Stimulated activated naive B cell treated with anti-CD40 and anti-IgM and Interleukin-4, amounts not matched to agents 10 μg/mL and 1 μg/mL and 100 μg/mL, for 72 hours (primary cell): ENCODE results near the gene MME.

Source experiments
- ATAC-seq, 2 donors: fragments of 150-1000 bp; cut with Tn5 transposase; replicated peaks; 2 replicates each; pipeline ENCODE4 v1.10.0; 2021; ENCODE audit warnings: moderate library complexity in 1 of 2
- DNase-seq: peaks from one replicate; pipeline ENCODE4 v3.0.0; 2021
- H3K27ac Mint-ChIP-seq: one replicate; pipeline ENCODE4 v1.8.0; 2022; ENCODE audit warnings: mild to moderate bottlenecking, mixed read lengths
- H3K27me3 Mint-ChIP-seq, 2 donors: one replicate each; pipeline ENCODE4 v1.8.0; 2022; ENCODE audit warnings: mixed read lengths in 2 of 2
- H3K36me3 Mint-ChIP-seq, 2 donors: one replicate each; pipeline ENCODE4 v1.8.0; 2022; ENCODE audit warnings: mixed read lengths in 2 of 2, mild to moderate bottlenecking in 1 of 2
- H3K4me1 Mint-ChIP-seq, 2 donors: one replicate each; pipeline ENCODE4 v1.8.0; 2022; ENCODE audit warnings: mixed read lengths in 2 of 2, mild to moderate bottlenecking in 1 of 2
- H3K4me3 Mint-ChIP-seq, 2 donors: one replicate each; pipeline ENCODE4 v1.8.0; 2022; ENCODE audit warnings: mild to moderate bottlenecking in 2 of 2, mixed read lengths in 2 of 2, moderate library complexity in 1 of 2
- H3K9me3 Mint-ChIP-seq, 2 donors: one replicate each; pipeline ENCODE4 v1.8.0; 2022; ENCODE audit warnings: mixed read lengths in 2 of 2, mild to moderate bottlenecking in 1 of 2

Gene MME

DNA sequence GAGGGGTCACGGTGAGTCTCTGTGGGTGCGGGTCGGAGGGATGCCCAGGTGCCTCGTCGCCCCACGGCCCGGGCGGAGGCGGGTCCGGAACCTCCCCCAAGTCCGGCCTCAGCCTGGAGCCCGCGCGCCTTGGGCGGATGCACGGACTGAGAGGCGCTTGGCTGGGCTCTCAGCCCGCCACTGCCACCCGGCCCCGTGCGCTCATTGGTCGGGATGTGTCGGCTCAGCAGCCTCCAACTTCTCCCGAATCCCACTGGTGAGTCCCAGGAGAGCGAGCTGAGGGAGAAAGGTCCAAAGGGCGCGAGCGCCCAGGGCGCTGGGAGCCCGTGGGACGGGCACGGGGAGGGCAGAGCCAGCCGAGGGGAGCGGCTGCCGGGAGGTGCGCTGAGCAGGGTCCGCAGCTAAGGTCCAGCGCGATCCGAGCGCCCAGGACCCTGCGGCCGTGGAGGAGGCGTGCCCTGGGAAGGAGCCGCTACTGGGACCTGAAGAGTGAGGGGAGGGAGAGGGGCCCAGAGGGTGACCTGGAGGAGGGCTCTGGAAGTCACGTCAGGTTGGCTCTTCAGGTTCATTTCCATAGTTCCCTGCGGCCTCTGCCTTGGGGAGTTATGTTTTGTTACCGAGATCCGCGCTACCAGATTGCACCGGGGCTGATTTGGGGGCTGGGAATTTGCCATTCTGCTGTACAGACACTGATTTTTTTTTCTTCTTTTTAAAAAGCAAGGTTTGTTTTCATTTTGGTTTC is at the start of gene MME:
TSS of gene MME (plus strand) at position 574 of the 742 bp plus-strand sequence. CDS start 3,849 bp downstream, outside the sequence.
- Mint-ChIP-seq H3K36me3 (no peaks in the 10 kb centered on the region), H3K4me1 (peaks cover 6 to 28% of the 10 kb centered on the region in 2 donors), H3K27ac (no peak within 1 kb of the TSS), H3K27me3 (peaks cover 7 to 23% of the 10 kb centered on the region in 2 donors), H3K9me3 (peaks cover 4 to 9% of the 10 kb centered on the region in 2 donors), H3K4me3 (peak within 1 kb of the TSS; percentile 86 to 87)
- DNase-seq (peak; percentile 5), ATAC-seq (peak; percentile 81 to 82)

DNA sequence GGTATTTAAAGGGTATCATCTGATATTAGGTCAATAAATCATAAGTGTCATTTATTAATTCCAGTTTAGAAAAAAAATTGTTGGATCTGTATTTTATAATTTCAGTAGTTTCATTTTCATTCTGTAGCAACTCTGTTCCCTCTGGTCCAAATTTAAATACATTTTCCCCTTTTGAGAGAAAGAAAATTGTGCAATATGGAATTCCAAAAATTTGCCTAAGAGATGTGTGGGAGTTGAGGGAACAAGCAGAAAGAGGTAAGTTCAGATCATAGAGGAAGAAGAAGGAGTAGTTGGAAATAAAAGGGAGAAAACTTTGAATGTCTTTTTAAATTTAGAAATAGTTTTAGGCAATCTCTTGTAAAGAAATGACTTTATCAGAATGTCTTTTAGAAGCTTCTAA is 48.9 kb upstream of the MME start:
- no peaks in the 10 kb centered on the region for H3K27me3 Mint-ChIP-seq
- no peak overlapping the region for H3K4me3 Mint-ChIP-seq
- no peaks in the 10 kb centered on the region for H3K36me3 Mint-ChIP-seq
- no peaks in the 10 kb centered on the region for H3K4me1 Mint-ChIP-seq
- no peak for ATAC-seq
- no peak for DNase-seq
- H3K9me3 Mint-ChIP-seq: peaks cover 0 to 4% of the 10 kb centered on the region in 2 donors
- H3K27ac Mint-ChIP-seq: no peak overlapping the region

DNA sequence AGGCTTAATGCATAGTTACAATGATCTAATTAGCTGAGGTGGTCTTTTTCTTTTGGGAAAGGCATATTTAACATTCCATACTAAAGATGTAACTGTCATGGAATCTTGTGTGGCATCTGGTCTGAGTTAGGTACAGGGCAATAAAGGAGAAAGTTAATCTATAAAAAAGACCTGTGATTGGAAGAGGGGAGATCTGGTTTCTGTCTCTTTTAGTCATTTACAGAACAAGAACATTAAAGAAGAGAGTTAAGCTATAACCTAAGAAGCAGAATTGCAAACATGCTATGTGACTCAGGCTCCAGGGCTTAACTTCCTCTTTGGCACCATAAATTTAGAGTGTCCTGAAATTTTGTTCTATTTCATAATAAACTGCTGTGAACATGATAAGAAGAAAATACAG is 47.2 kb upstream of the MME start:
- no peak for DNase-seq
- no peak for ATAC-seq
- H3K4me3 Mint-ChIP-seq: no peak overlapping the region
- H3K9me3 Mint-ChIP-seq: peaks cover 0 to 4% of the 10 kb centered on the region in 2 donors
- no peaks in the 10 kb centered on the region for H3K36me3 Mint-ChIP-seq
- H3K4me1 Mint-ChIP-seq: no peaks in the 10 kb centered on the region
- H3K27me3 Mint-ChIP-seq: no peaks in the 10 kb centered on the region
- no peak overlapping the region for H3K27ac Mint-ChIP-seq

DNA sequence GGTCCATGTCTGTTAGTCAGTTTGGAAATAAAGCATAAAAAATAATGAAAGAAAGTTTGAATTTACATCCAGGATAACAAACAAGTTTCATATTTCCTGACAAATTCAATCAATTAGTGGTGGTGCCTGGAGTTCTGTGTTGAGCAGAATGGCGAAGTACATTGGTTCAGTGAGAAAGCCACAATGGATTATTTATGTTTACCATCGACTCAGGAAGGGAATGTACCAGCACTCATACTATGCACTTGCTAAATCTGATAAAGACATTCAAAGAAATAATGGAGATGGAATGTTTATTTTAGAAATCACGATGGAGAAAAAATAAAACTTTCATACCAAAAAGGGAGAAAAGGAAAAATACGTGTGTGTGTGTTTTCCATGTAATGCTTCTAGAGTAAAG is 45.3 kb upstream of the MME start:
- no peaks in the 10 kb centered on the region for H3K36me3 Mint-ChIP-seq

DNA sequence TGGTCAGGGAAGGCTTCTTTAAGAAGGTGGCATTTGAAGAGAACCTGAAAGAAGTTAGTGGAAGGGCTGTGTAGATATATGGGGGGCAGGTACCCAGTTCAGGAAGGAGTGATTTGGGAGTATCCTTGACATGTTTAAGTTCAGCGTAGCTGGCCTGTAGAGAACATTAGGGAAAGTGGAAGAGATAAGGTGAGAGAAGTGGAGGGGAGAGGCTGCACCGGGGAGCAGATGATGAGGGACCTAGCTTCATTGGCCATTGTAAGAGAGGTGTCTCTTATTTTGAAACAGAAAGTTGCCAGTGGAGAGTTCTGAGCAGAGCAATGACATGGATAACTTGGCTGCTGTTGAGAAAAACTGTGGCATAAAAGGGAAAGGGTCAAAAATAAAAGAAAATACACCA is 44.6 kb upstream of the MME start:
- no peak overlapping the region for H3K4me3 Mint-ChIP-seq
- H3K36me3 Mint-ChIP-seq: no peaks in the 10 kb centered on the region
- no peak overlapping the region for H3K27ac Mint-ChIP-seq
- DNase-seq (no peak), ATAC-seq (no peak)
- no peaks in the 10 kb centered on the region for H3K9me3 Mint-ChIP-seq
- H3K27me3 Mint-ChIP-seq: no peaks in the 10 kb centered on the region
- H3K4me1 Mint-ChIP-seq: no peaks in the 10 kb centered on the region

More for the DNA sequence above, 45.3 kb upstream of the MME start:
- no peaks in the 10 kb centered on the region for H3K27me3 Mint-ChIP-seq
- no peak overlapping the region for H3K27ac Mint-ChIP-seq
- no peaks in the 10 kb centered on the region for H3K4me1 Mint-ChIP-seq
- DNase-seq (no peak), ATAC-seq (no peak)
- no peak overlapping the region for H3K4me3 Mint-ChIP-seq
- H3K9me3 Mint-ChIP-seq: no peaks in the 10 kb centered on the region

DNA sequence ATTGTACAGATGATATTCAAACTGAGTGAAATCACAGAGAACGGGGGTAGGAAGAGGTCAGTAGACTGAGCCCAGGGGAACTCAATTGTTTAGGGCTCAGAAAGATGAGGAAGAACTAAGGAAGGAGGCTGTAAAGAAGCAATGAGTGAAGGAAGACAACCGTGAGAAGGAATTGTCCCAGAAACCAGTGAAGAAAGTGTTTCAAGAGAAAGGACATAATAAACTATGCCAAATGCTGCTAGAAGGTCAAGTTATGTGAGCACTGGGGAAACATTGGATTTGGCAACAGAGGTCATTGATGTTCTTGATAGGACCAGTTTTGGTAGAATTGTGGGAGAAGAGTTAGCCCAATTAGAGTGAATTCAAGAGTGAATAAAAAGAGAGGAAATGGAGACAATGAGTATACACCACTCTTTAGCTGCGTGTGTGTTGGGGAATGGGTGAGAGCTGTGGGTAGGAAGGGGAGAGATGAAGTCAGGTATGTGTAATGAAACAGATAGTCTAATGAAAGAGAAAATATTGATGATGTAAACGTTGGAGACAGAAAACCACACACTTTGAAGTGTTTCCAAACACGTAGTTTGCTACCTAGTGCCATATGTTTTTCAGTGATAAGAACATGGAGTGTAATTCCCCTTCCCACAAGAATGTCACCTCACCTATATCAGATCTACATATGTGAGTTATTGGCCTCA is 42.5 kb upstream of the MME start:
- no peak overlapping the region for H3K27ac Mint-ChIP-seq
- H3K4me1 Mint-ChIP-seq: no peaks in the 10 kb centered on the region
- no peak for ATAC-seq

DNA sequence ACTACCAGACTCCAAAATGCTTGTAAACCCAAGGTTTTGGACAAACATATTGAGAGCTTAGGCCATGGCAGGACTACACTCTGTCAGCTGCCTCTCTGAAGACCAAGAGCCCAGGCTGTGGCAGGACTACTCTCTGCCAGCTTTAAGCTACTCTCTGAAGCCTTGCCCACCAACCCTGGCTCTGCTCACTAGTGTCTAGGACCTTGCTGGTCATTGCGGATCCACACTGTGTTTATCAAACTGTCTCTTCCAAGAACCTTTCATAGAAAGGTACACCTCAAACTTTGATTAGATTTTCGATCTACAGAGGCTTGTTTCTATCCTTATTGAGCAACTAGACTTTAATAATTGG is 41.9 kb upstream of the MME start:
- no peaks in the 10 kb centered on the region for H3K36me3 Mint-ChIP-seq
- no peaks in the 10 kb centered on the region for H3K27me3 Mint-ChIP-seq
- H3K4me3 Mint-ChIP-seq: no peak overlapping the region
- DNase-seq (no peak), ATAC-seq (no peak)
- no peak overlapping the region for H3K27ac Mint-ChIP-seq
- H3K4me1 Mint-ChIP-seq: no peaks in the 10 kb centered on the region
- H3K9me3 Mint-ChIP-seq: no peaks in the 10 kb centered on the region

More for the DNA sequence above, 42.5 kb upstream of the MME start:
- DNase-seq: no peak
- H3K9me3 Mint-ChIP-seq: no peaks in the 10 kb centered on the region
- H3K27me3 Mint-ChIP-seq: no peaks in the 10 kb centered on the region
- no peak overlapping the region for H3K4me3 Mint-ChIP-seq
- H3K36me3 Mint-ChIP-seq: no peaks in the 10 kb centered on the region

DNA sequence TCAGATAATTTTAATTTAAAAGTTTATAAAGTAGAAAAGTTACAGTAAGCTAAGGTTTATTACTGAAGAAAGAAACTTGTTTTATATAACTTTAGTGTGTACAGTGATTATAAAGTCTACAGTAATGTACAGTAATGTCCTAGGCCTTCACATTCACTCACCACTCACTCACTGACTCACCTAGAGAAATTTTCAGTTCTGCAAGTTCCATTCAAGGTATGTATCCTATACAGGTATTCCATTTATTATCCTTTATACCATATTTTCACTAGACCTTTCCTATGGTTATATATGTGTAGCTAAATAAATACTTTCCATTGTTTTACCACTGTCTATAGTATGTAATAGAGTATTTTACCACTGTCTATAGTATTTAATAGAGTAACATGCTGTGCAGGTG is 33.2 kb upstream of the MME start:
- Mint-ChIP-seq H3K9me3 (peaks cover 8 to 9% of the 10 kb centered on the region in 2 donors), H3K36me3 (peaks cover 2 to 5% of the 10 kb centered on the region in 2 donors), H3K27me3 (no peaks in the 10 kb centered on the region), H3K4me1 (peaks cover 1 to 21% of the 10 kb centered on the region in 2 donors), H3K4me3 (no peak overlapping the region), H3K27ac (no peak overlapping the region)
- DNase-seq (no peak), ATAC-seq (no peak)

DNA sequence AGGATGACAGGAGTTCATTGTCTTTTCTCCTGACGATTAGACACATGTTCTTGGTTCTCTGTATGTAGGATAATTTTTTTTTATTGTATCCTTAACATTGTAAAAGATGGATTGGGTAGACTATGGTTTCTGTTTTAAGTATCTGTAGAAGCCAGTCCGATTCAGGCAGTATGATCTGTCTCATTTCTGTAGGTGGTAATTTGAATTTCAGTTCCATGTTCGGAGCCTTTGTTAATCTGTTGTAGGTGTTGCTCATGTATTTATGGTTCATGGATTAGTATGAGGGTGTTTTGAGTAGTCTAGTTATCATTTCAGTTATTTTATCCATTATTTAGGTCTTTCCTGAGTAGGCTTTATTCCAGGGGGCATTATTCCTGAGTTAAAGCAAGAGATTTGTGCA is 32.4 kb upstream of the MME start:
- Mint-ChIP-seq H3K4me3 (no peak overlapping the region), H3K36me3 (peaks cover 2 to 7% of the 10 kb centered on the region in 2 donors), H3K27me3 (no peaks in the 10 kb centered on the region), H3K27ac (no peak overlapping the region), H3K4me1 (peaks cover 1 to 21% of the 10 kb centered on the region in 2 donors), H3K9me3 (peaks cover 10% of the 10 kb centered on the region in 2 donors)
- no peak for DNase-seq
- ATAC-seq: no peak

DNA sequence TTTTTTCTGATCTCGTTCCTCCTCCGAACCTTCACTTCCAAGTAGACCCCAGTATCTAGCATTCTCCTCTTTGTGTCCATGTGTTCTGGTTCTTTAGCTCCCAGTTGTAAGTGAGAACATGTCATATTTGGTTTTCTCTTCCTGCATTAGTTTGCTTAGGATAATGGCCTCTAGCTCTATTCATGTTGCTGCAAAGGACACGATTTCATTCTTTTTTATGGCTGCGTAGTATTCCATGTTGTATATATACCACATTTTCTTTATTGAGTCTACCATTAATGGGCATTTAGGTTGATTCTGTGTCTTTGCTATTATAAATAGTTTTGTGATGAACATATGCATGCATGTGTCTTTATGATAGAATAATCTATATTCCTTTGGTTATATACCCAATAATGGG is 30.2 kb upstream of the MME start:
- Mint-ChIP-seq H3K36me3 (peaks cover 2 to 11% of the 10 kb centered on the region in 2 donors), H3K27ac (no peak overlapping the region), H3K4me3 (no peak overlapping the region), H3K9me3 (peaks cover 20% of the 10 kb centered on the region in 2 donors), H3K4me1 (peaks cover 1 to 21% of the 10 kb centered on the region in 2 donors), H3K27me3 (no peaks in the 10 kb centered on the region)
- ATAC-seq: no peak
- DNase-seq: no peak

DNA sequence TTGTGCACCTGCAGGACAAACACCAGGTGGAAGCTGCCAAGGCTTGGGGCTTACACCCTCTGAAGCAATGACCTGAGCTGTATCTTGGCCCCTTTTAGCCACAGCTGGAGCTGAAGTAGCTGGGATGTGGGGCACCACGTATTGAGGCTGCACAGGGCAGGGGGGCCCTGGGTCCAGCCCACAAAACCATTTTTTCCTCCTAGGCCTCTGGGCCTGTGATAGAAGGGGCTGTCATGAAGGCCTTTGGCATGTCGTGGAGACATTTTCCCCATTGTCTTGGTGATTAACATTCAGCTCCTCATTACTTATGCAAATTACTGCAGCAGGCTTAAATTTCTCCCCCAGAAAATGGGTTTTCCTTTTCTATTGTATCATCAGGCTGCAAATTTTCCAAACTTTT is 27.6 kb upstream of the MME start:
- peaks cover 20% of the 10 kb centered on the region in 2 donors for H3K9me3 Mint-ChIP-seq
- no peak overlapping the region for H3K27ac Mint-ChIP-seq
- no peak overlapping the region for H3K4me3 Mint-ChIP-seq
- no peaks in the 10 kb centered on the region for H3K27me3 Mint-ChIP-seq
- DNase-seq: no peak
- peaks cover 2 to 11% of the 10 kb centered on the region in 2 donors for H3K36me3 Mint-ChIP-seq
- peaks cover 1 to 20% of the 10 kb centered on the region in 2 donors for H3K4me1 Mint-ChIP-seq
- ATAC-seq: no peak

DNA sequence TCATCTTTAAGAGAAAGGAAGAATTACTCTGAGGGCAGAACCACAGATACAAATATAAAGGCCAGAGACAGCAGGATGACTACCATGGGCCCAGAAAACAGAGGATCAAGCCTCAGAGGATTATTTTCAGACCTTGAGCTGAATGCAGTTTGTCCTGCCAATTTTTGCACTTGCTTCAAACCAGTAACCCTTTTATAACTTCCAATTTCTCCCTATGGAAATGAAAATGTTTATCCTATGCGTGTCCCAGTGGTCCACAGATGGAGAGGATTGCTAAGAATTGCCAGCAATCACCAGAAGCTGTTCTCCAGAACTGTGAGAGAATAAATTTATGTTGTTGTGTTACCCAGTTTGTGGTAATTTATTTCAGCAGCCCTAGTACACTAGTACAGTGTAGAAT is 26.4 kb upstream of the MME start:
- DNase-seq: no peak
- peaks cover 19 to 20% of the 10 kb centered on the region in 2 donors for H3K9me3 Mint-ChIP-seq

DNA sequence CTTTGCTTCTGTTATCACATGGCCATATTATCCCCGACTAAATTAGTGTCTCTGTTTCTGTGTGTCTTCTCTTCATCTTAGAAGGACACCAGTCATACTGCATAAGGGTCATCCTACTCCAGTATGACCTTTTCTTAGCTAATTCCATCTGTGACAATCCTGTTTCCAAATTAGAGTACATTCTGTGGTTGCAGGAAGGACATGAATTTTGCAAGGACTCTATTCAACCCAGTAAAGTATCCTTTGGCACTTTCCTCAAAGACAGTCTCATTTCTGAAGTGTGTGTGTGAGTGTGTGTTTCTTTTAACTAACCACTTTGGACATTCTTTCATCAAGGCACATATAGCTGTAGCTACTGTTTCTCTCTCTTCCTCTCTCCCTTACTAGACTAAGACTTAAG is 15.2 kb upstream of the MME start:
- H3K4me1 Mint-ChIP-seq: peaks cover 0 to 2% of the 10 kb centered on the region in 2 donors
- H3K9me3 Mint-ChIP-seq: no peaks in the 10 kb centered on the region
- no peaks in the 10 kb centered on the region for H3K27me3 Mint-ChIP-seq
- no peaks in the 10 kb centered on the region for H3K36me3 Mint-ChIP-seq
- no peak for DNase-seq
- no peak overlapping the region for H3K27ac Mint-ChIP-seq
- no peak overlapping the region for H3K4me3 Mint-ChIP-seq
- no peak for ATAC-seq

More for the DNA sequence above, 26.4 kb upstream of the MME start:
- H3K36me3 Mint-ChIP-seq: peaks cover 2 to 11% of the 10 kb centered on the region in 2 donors
- no peak overlapping the region for H3K4me3 Mint-ChIP-seq
- no peak for ATAC-seq
- no peaks in the 10 kb centered on the region for H3K27me3 Mint-ChIP-seq
- H3K4me1 Mint-ChIP-seq: peaks cover under 1 to 7% of the 10 kb centered on the region in 2 donors
- no peak overlapping the region for H3K27ac Mint-ChIP-seq

DNA sequence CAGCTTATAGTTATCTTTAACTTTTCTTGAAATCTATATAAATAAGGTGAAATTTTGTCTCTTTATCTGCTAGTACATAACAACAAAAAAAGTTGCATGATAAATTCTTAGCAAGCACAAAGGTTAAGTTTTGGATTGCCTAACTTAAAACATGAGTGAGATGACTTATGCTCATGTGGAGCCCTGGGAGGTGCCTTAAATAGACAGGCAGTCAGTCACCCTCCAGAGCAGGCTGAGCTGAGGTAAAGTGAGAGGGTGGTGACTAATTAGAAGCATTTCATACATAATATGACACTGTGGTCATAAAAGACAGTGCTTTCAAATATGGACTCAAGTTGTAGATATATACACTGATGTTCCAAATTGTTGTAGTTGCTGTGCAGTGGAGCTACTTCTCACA is 14.6 kb upstream of the MME start:
- Mint-ChIP-seq H3K9me3 (no peaks in the 10 kb centered on the region), H3K4me1 (peaks cover 0 to 2% of the 10 kb centered on the region in 2 donors), H3K27me3 (no peaks in the 10 kb centered on the region), H3K36me3 (no peaks in the 10 kb centered on the region), H3K4me3 (no peak overlapping the region), H3K27ac (no peak overlapping the region)
- DNase-seq (no peak), ATAC-seq (peak; percentile 55 to 82)

DNA sequence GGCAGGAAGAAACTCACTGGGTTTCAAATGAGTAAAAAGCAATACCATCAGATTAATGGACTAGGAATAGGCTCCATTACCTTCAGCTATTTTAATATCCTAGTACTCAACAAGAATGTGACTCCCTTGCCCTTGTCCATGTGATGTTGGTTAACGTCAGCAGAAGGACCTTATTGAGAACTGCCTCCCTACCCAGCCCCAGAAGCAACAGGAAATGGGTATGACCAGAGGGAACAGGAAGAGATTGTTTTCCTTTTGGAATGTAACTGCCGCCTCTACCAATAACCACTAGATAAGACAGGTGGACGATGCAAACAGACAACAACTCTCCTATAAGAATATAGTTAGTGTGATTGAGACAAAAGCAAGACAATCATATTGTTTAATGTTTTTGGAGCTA is 10.4 kb upstream of the MME start:
- no peak overlapping the region for H3K27ac Mint-ChIP-seq
- H3K36me3 Mint-ChIP-seq: no peaks in the 10 kb centered on the region
- peaks cover 0 to 2% of the 10 kb centered on the region in 2 donors for H3K4me1 Mint-ChIP-seq
- peaks cover 0 to 2% of the 10 kb centered on the region in 2 donors for H3K9me3 Mint-ChIP-seq
- no peaks in the 10 kb centered on the region for H3K27me3 Mint-ChIP-seq
- no peak for DNase-seq
- ATAC-seq: no peak
- H3K4me3 Mint-ChIP-seq: no peak overlapping the region
